Nephron (organoid): ENCODE data around the gene LAMA2.
A peak's percentile ranks its signal among the peaks of the same experiment; 100 is the strongest.

Source experiments
- H3K27ac Mint-ChIP-seq, 3 experiments: 2 replicates each; pipeline ENCODE4 v1.8.0; 2020; ENCODE audit warnings: mixed read lengths in 3 of 3, mild to moderate bottlenecking in 2 of 3, moderate library complexity in 1 of 3
- H3K27me3 Mint-ChIP-seq: 2 replicates; pipeline ENCODE4 v1.8.0; 2021; ENCODE audit warnings: low read depth, mild to moderate bottlenecking, moderate library complexity, mixed read lengths
- H3K36me3 Mint-ChIP-seq: 2 replicates; pipeline ENCODE4 v1.8.0; 2020; ENCODE audit warnings: low read depth, mixed read lengths
- H3K4me1 Mint-ChIP-seq: 2 replicates; pipeline ENCODE4 v1.8.0; 2020; ENCODE audit warnings: mixed read lengths
- H3K4me3 Mint-ChIP-seq, 3 experiments: 2 replicates each; pipeline ENCODE4 v1.8.0; 2020; ENCODE audit warnings: mild to moderate bottlenecking in 3 of 3, mixed read lengths in 3 of 3, moderate library complexity in 2 of 3
- H3K9me3 Mint-ChIP-seq: 2 replicates; pipeline ENCODE4 v1.8.0; 2020; ENCODE audit warnings: mixed read lengths
- TF ChIP-seq, protein P1 (sequence below), 3 experiments: fragments of 200-600 bp; sonication (generic); IDR thresholded peaks; one replicate each; pipeline ENCODE4 v1.5.0; 2021; ENCODE audit warnings: antibody characterized with exemption in 3 of 3; ENCODE audit not compliant: unreplicated experiment in 3 of 3

The LAMA2 gene

DNA sequence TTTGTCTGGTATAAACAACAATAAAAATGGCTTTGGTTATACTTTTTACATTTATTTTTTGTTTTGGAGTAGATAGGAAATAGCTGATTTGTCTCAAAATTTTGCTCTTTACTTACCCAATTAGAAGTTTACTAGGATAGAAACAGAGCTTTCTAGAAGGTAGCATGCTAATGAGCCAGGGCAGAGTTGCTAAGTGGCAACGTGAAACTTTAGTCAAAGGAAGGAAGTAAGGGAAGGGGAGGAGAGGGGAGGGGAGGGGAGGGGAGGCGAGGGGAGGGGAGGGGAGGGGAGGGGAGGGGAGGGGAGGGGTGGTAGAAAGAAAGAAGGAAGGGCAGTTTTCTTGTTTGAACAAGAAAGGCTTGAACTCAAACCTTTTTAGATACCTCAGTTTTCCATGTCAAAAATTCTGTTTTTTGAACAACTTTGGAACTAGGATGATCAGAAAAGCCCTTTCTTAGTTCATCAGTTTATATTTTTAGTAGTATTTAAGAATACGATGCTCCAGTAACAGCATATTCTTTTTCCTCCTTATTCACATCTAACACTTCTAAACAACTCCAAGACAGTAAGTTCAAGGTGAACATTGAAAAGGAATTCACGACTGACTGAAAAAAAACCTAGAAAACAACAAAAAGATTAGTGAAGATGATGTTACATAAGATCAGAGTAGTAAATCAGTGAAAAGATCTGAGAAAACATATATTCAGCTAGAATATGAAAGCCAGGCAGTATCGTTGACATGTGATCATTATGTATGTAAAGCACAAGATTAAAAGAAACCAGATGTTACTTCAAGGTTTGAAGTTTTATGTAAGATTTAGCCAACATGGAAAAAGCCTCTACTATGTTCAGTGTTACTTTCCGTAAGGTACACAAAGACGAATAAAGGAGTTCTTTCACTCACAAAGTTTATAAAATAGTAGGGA is 563.6 kb downstream of the LAMA2 start:
- Mint-ChIP-seq H3K4me1 (peaks cover 9% of the 10 kb centered on the region), H3K27ac (peak overlapping the region; percentile 19 to 81 (median 54)), H3K27me3 (no peaks in the 10 kb centered on the region), H3K36me3 (no peaks in the 10 kb centered on the region), H3K9me3 (no peaks in the 10 kb centered on the region), H3K4me3 (no peak overlapping the region)
- TF ChIP-seq, protein P1, sequence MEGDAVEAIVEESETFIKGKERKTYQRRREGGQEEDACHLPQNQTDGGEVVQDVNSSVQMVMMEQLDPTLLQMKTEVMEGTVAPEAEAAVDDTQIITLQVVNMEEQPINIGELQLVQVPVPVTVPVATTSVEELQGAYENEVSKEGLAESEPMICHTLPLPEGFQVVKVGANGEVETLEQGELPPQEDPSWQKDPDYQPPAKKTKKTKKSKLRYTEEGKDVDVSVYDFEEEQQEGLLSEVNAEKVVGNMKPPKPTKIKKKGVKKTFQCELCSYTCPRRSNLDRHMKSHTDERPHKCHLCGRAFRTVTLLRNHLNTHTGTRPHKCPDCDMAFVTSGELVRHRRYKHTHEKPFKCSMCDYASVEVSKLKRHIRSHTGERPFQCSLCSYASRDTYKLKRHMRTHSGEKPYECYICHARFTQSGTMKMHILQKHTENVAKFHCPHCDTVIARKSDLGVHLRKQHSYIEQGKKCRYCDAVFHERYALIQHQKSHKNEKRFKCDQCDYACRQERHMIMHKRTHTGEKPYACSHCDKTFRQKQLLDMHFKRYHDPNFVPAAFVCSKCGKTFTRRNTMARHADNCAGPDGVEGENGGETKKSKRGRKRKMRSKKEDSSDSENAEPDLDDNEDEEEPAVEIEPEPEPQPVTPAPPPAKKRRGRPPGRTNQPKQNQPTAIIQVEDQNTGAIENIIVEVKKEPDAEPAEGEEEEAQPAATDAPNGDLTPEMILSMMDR (IDR thresholded peaks at IDR 0.05; ENCODE audit: unreplicated experiment in 3 of 3) = no peak

DNA sequence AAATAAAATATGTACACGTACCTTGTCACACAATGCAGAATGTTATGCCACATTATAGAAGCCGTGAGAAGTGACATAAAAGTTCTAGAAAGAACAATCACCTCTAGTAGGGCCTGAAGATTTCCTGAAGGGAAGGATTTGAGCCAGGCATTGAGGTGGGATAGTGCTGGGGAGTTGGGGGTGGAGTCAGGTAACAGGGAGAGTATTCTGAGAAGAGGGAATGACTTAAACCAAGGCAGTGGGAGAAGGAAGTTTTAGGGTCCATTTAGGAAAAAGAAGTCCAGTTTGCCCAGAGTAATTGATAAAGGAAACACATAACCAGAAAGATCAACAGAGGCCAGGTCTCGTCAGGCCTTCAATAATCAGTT is 564.2 kb downstream of the LAMA2 start:
- Mint-ChIP-seq H3K36me3 (no peaks in the 10 kb centered on the region), H3K27ac (peak overlapping the region; percentile 19 to 81 (median 54)), H3K4me3 (no peak overlapping the region), H3K27me3 (no peaks in the 10 kb centered on the region), H3K4me1 (peaks cover 9% of the 10 kb centered on the region), H3K9me3 (no peaks in the 10 kb centered on the region)
- TF ChIP-seq, protein P1 (IDR thresholded peaks at IDR 0.05; ENCODE audit: unreplicated experiment in 3 of 3) = no peak

DNA sequence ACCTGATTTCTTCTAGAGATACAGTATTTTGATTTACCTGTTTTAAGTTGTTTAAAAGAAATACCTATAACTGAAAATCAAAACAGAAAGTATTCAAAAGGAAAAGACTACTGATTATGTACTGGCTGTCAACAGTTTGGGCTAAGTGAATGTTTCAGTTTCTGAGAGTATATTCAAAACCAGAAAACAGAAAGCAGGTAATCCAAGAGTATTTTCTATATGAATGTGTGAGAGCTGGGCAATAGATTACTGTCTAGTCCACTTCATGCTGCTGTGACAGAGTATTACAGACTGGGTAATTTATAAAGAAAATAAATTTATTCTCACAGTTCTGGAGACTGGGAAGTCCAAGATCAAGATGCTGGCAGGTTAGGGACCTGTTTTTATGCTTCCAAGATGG is 566.0 kb downstream of the LAMA2 start:
- peaks cover 9% of the 10 kb centered on the region for H3K4me1 Mint-ChIP-seq
- H3K36me3 Mint-ChIP-seq = no peaks in the 10 kb centered on the region
- no peaks in the 10 kb centered on the region for H3K9me3 Mint-ChIP-seq
- H3K4me3 Mint-ChIP-seq = no peak overlapping the region
- H3K27me3 Mint-ChIP-seq = no peaks in the 10 kb centered on the region
- TF ChIP-seq, protein P1 (IDR thresholded peaks at IDR 0.05; ENCODE audit: unreplicated experiment in 3 of 3) = no peak
- no peak overlapping the region for H3K27ac Mint-ChIP-seq

DNA sequence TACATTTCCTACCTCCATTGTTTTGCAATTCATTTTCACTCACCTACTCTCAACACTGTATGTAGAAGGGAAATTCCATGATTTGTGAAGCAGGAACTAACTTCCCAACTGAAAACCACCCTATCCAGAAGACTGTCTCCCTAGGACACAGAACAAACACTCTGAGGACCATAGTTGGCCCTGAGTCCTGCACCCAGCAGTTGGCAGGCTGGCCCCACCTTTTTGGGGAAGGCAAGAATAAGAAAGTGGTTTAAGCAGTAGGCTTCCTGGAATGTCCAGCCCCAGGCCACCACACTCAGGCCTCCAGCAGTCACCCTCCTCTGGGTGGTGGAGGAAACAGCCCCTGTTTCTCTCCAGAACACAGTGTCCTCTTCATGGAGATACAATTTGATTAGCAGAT is 568.2 kb downstream of the LAMA2 start:
- Mint-ChIP-seq H3K9me3 (no peaks in the 10 kb centered on the region), H3K27ac (no peak overlapping the region), H3K4me1 (peaks cover 9% of the 10 kb centered on the region), H3K27me3 (no peaks in the 10 kb centered on the region), H3K4me3 (no peak overlapping the region), H3K36me3 (no peaks in the 10 kb centered on the region)
- TF ChIP-seq, protein P1 (IDR thresholded peaks at IDR 0.05; ENCODE audit: unreplicated experiment in 3 of 3) = no peak

GRCh38 chr6:129453073-129453472 is 570.1 kb downstream of the LAMA2 start:
- Mint-ChIP-seq H3K27ac (no peak overlapping the region), H3K4me1 (no peaks in the 10 kb centered on the region), H3K9me3 (no peaks in the 10 kb centered on the region), H3K4me3 (no peak overlapping the region), H3K36me3 (no peaks in the 10 kb centered on the region), H3K27me3 (no peaks in the 10 kb centered on the region)
- TF ChIP-seq, protein P1 (IDR thresholded peaks at IDR 0.05; ENCODE audit: unreplicated experiment in 3 of 3) = no peak

- no peaks in the 10 kb centered on the region for H3K4me1 Mint-ChIP-seq
- no peak overlapping the region for H3K27ac Mint-ChIP-seq
- TF ChIP-seq, protein P1 (IDR thresholded peaks at IDR 0.05; ENCODE audit: unreplicated experiment in 3 of 3) = no peak
- no peaks in the 10 kb centered on the region for H3K27me3 Mint-ChIP-seq
- no peaks in the 10 kb centered on the region for H3K36me3 Mint-ChIP-seq
- H3K9me3 Mint-ChIP-seq = no peaks in the 10 kb centered on the region
- no peak overlapping the region for H3K4me3 Mint-ChIP-seq
These were observed 571.5 kb downstream of the LAMA2 start for GRCh38 chr6:129454488-129454887.
